ENCODE measurements around the gene CARD14. TPM values are rescaled to one million over a fixed set of nuclear protein-coding genes. Genes with fewer than 3 reads are reported as not detected.
A peak's percentile ranks its signal among the peaks of the same experiment; 100 is the strongest.

CARD14 gene
- total and polyA plus RNA-seq, 2 of the 13 experiments (the other 11 are each of a cell fraction or from before 2014, with no cell fraction given) = 0.11 TPM; not detected in 1

- TF ChIP-seq CTCF (CRISPR knock-in tag; IDR thresholded peaks at IDR 0.05) (no peak; the same call in 1 of the 2 replicates), ZNF770 (CRISPR knock-in tag; IDR thresholded peaks at IDR 0.05) (0 out of 2 replicates have a peak, but pooled peaks have one; percentile 34), YY1 (IDR thresholded peaks at IDR 0.05; ENCODE audit: insufficient read depth, insufficient replicate concordance, low read depth, low read length) (peak; percentile 86), ATRX (CRISPR knock-in tag; IDR thresholded peaks at IDR 0.05; ENCODE audit: borderline replicate concordance) (no peak), ZFP41 (CRISPR knock-in tag; IDR thresholded peaks at IDR 0.05; ENCODE audit: borderline replicate concordance) (peak; percentile 77; the same call in 1 of the 2 replicates), JUNB (CRISPR knock-in tag; IDR thresholded peaks at IDR 0.05; ENCODE audit: borderline replicate concordance) (no peak), PCBP1 (IDR thresholded peaks at IDR 0.05; ENCODE audit: borderline replicate concordance, low read depth, low read length) (no peak), ZNF574 (CRISPR knock-in tag; IDR thresholded peaks at IDR 0.05) (peak; percentile 43; the same call in 1 of the 2 replicates), TCF7L2 (IDR thresholded peaks at IDR 0.05; ENCODE audit: low read depth, low read length) (no peak), ZNF674 (CRISPR knock-in tag; IDR thresholded peaks at IDR 0.05; ENCODE audit: low read depth) (no peak), SIX4 (CRISPR knock-in tag; IDR thresholded peaks at IDR 0.05) (no peak; the same call in 1 of the 2 replicates), HNF1A (IDR thresholded peaks at IDR 0.05; ENCODE audit: low read depth) (no peak), HNF1A (CRISPR knock-in tag; IDR thresholded peaks at IDR 0.05; ENCODE audit: borderline replicate concordance) (peak; percentile 54; the same call in 1 of the 2 replicates), CBX1 (IDR thresholded peaks at IDR 0.05; ENCODE audit: low read depth) (no peak), ARNT (IDR thresholded peaks at IDR 0.05) (no peak)
These were observed 50.4 kb downstream of the CARD14 start, which contains the start of the genes SGSH and SLC26A11 (continued) for GRCh38 chr17:80220054-80220735.
